Upper lobe of left lung (tissue), 6 donors: ENCODE results near the gene HOMER1. TPM values are rescaled to one million over a fixed set of nuclear protein-coding genes. Genes with fewer than 3 reads are reported as not detected.

ENCODE experiments used
- ATAC-seq, 2 donors: fragments of 200-7000 bp; cut with Tn5 transposase; one replicate each; pipeline ENCODE4 v1.9.1; 2022; ENCODE audit warnings: mild to moderate bottlenecking in 2 of 2, moderate library complexity in 2 of 2; ENCODE audit not compliant: low FRiP score in 2 of 2
- DNase-seq, 2 donors: peaks; one replicate each; pipeline ENCODE4 v3.0.0-alpha.2; 2019 to 2020
- H3K27ac ChIP-seq, 4 donors: fragments of 200-600 bp; sonication (generic); one replicate each; pipeline ENCODE4 v1.5.1; 2016 to 2019
- H3K27me3 ChIP-seq, 4 donors: fragments of 200-600 bp; sonication (generic); one replicate each; pipeline ENCODE4 v1.5.1; 2017 to 2019
- H3K36me3 ChIP-seq, 4 donors: fragments of 200-600 bp; sonication (generic); one replicate each; pipeline ENCODE4 v1.5.1; 2016 to 2019
- H3K4me1 ChIP-seq, 4 donors: fragments of 200-600 bp; sonication (generic); one replicate each; pipeline ENCODE4 v1.5.1; 2018 to 2019
- H3K4me3 ChIP-seq, 4 donors: fragments of 200-600 bp; sonication (generic); one replicate each; pipeline ENCODE4 v1.5.1; 2017 to 2019; ENCODE audit warnings: mild to moderate bottlenecking in 2 of 4, moderate library complexity in 1 of 4
- H3K9me3 ChIP-seq, 4 donors: fragments of 200-600 bp; sonication (generic); one replicate each; pipeline ENCODE4 v1.5.1; 2018 to 2019
- CTCF ChIP-seq, 6 experiments: fragments of 450-650 bp in 4 of 6; fragments of 200-600 bp in 2 of 6; sonication (generic) in 2 of 6; IDR thresholded peaks; one replicate each; pipeline ENCODE4 v1.5.1; 2016 to 2019; ENCODE audit warnings: antibody characterized with exemption in 6 of 6
- EP300 ChIP-seq, 4 donors: sonication (generic); formaldehyde crosslinking; IDR thresholded peaks; one replicate each; pipeline ENCODE4 v1.5.1; 2017; ENCODE audit warnings: antibody characterized with exemption in 4 of 4, control low read depth in 2 of 4
- POLR2A ChIP-seq, 4 donors: fragments of 450-650 bp; IDR thresholded peaks; one replicate each; pipeline ENCODE4 v1.5.1; 2016 to 2017; ENCODE audit warnings: antibody characterized with exemption in 4 of 4, mild to moderate bottlenecking in 2 of 4
- POLR2AphosphoS5 ChIP-seq, 2 donors: sonication (generic); formaldehyde crosslinking; IDR thresholded peaks; one replicate each; pipeline ENCODE4 v1.5.1; 2017; ENCODE audit warnings: antibody characterized with exemption in 2 of 2
- WGBS, 2 donors: methylation state at CpG; one replicate each; pipeline ENCODE4 v1.1.5; 2017 to 2018; 5-methylcytosine and 5-hydroxymethylcytosine counted together
- total RNA-seq, 6 donors: library from RNA; depleted of rRNA in 4 of 6; stranded (reverse); fragments of >200 nt in 4 of 6; gene quantifications; one replicate each; pipeline versions ENCODE4 v1.1.0 to v1.2.1, GENCODE V29; 2016 to 2021
- donor health status: DM: no; HTN: no; CAD: no; lungs with moderate emphysema.
- donor health status: DM: no; HTN: yes; CAD: no; lungs with severe emphysema.

HOMER1 gene
- total RNA-seq, 6 donors from 2014 or later: 5.2 to 22.0 (median 9.7) TPM

GRCh38 chr5:79430196-79430595 lies 83.7 kb downstream of the HOMER1 start:
- no peak overlapping the region for H3K4me3 ChIP-seq
- ATAC-seq (no peak), DNase-seq (no peak)
- no peaks in the 10 kb centered on the region for H3K9me3 ChIP-seq
- TF ChIP-seq POLR2A (IDR thresholded peaks at IDR 0.05): no peak
- TF ChIP-seq POLR2AphosphoS5 (IDR thresholded peaks at IDR 0.05): no peak
- TF ChIP-seq CTCF (IDR thresholded peaks at IDR 0.05): no peak
- no peak for TF ChIP-seq EP300 (IDR thresholded peaks at IDR 0.05)
- H3K4me1 ChIP-seq: no peaks in the 10 kb centered on the region
- no peaks in the 10 kb centered on the region for H3K27me3 ChIP-seq
- H3K36me3 ChIP-seq: no peaks in the 10 kb centered on the region
- no peak overlapping the region for H3K27ac ChIP-seq

GRCh38 chr5:79423296-79423695 lies 90.6 kb downstream of the HOMER1 start:
- no peak for TF ChIP-seq EP300 (IDR thresholded peaks at IDR 0.05)
- no peak for TF ChIP-seq POLR2A (IDR thresholded peaks at IDR 0.05)
- TF ChIP-seq POLR2AphosphoS5 (IDR thresholded peaks at IDR 0.05): no peak
- Histone ChIP-seq H3K36me3 (no peaks in the 10 kb centered on the region), H3K27ac (no peak overlapping the region), H3K27me3 (no peaks in the 10 kb centered on the region), H3K4me1 (no peaks in the 10 kb centered on the region), H3K9me3 (no peaks in the 10 kb centered on the region), H3K4me3 (no peak overlapping the region)
- WGBS, 2 donors: 55 to 63% methylated on average over 3 of the region's 3 CpGs
- no peak for DNase-seq
- no peak for ATAC-seq

- TF ChIP-seq POLR2AphosphoS5 (IDR thresholded peaks at IDR 0.05): no peak
- TF ChIP-seq POLR2A (IDR thresholded peaks at IDR 0.05): no peak
- TF ChIP-seq EP300 (IDR thresholded peaks at IDR 0.05): no peak
- TF ChIP-seq CTCF (IDR thresholded peaks at IDR 0.05): no peak
- Histone ChIP-seq H3K27ac (no peak overlapping the region), H3K4me3 (no peak overlapping the region), H3K4me1 (no peaks in the 10 kb centered on the region), H3K36me3 (no peaks in the 10 kb centered on the region), H3K9me3 (no peaks in the 10 kb centered on the region), H3K27me3 (no peaks in the 10 kb centered on the region)
- ATAC-seq: no peak
- WGBS, 2 donors: 58 to 78% methylated on average over 3 of the region's 3 CpGs
- no peak for DNase-seq
Measured at GRCh38 chr5:79420248-79420647, 93.7 kb downstream of the HOMER1 start.

GRCh38 chr5:79418276-79418675 lies 95.7 kb downstream of the HOMER1 start:
- no peak for ATAC-seq
- Histone ChIP-seq H3K27ac (no peak overlapping the region), H3K4me1 (no peaks in the 10 kb centered on the region), H3K36me3 (no peaks in the 10 kb centered on the region), H3K27me3 (no peaks in the 10 kb centered on the region), H3K4me3 (no peak overlapping the region), H3K9me3 (no peaks in the 10 kb centered on the region)
- WGBS, 2 donors: 76 to 77% methylated on average over 5 of the region's 5 CpGs
- no peak for DNase-seq
- TF ChIP-seq EP300 (IDR thresholded peaks at IDR 0.05) (no peak), CTCF (IDR thresholded peaks at IDR 0.05) (no peak), POLR2A (IDR thresholded peaks at IDR 0.05) (no peak), POLR2AphosphoS5 (IDR thresholded peaks at IDR 0.05) (no peak)

- DNase-seq (no peak), ATAC-seq (no peak)
- no peak overlapping the region for H3K4me3 ChIP-seq
- no peaks in the 10 kb centered on the region for H3K36me3 ChIP-seq
- no peaks in the 10 kb centered on the region for H3K4me1 ChIP-seq
- H3K27me3 ChIP-seq: no peaks in the 10 kb centered on the region
- no peaks in the 10 kb centered on the region for H3K9me3 ChIP-seq
- no peak for TF ChIP-seq EP300 (IDR thresholded peaks at IDR 0.05)
- TF ChIP-seq POLR2A (IDR thresholded peaks at IDR 0.05): no peak
- no peak for TF ChIP-seq POLR2AphosphoS5 (IDR thresholded peaks at IDR 0.05)
- no peak for TF ChIP-seq CTCF (IDR thresholded peaks at IDR 0.05)
- no peak overlapping the region for H3K27ac ChIP-seq
- WGBS, 2 donors: 90 to 91% methylated on average over 1 of the region's 1 CpG
Measured at GRCh38 chr5:79417495-79417894, 96.4 kb downstream of the HOMER1 start.
